HG03558 (cell line): ENCODE measurements around the gene AGAP9.
"Not testable (repeated sequence)": the region's sequence is repeated elsewhere in the genome, so short reads cannot be mapped to it uniquely, and the experiment has no call there.

ENCODE experiments used
- ATAC-seq: cut with Tn5 transposase; IDR thresholded peaks from one replicate; pipeline ENCODE4 v1.9.1; 2021; ENCODE audit warnings: moderate number of reproducible peaks; ENCODE audit not compliant: unreplicated experiment; ENCODE audit errors: extremely low read depth

Gene AGAP9

GRCh38 chr10:47523475-47523874 lies at the start of gene AGAP9:
Gene AGAP9, minus strand, starts transcription at chr10:47523638. Its CDS starts 112 bp downstream, at chr10:47523526.
- not testable (repeated sequence) for ATAC-seq

DNA sequence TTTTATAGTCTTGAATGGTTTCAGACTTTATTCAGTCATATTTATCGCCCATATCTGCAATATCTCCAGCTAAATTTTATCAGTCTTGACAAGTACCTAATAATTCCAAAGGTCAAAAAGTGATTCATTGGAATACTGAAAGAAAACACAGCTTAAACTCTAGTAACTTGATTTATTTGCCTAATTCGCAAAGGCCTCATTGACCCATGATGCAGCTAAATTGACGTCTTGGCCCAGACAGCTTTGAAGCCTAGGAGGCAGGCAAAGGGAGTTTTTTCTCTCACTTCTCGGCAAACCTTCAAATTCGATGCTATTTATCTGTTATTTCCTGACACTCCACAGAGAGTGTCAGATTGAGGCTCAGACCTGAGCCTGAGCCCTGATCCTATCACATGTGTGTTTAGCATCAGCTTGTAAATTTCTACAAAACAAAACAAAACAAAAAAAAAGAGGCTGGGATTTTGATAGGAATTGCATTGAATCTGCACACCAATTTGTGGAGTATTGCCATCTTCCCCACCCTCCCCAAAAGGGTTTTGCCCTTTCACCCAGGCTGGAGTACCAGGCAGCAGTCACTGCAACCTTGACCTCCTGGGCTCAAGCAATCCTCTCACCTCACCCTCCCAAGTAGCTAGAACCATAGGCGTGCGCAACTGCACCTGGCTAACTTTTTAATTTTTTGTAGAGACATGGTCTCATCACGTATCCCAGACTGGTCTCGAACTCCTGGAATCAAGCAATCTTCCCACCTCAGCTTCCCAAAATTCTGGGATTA lies 47.9 kb upstream of the AGAP9 start:
- not testable (repeated sequence) for ATAC-seq

GRCh38 chr10:47566757-47567156 lies 43.3 kb upstream of the AGAP9 start:
- ATAC-seq: not testable (repeated sequence)

- ATAC-seq: not testable (repeated sequence)
These were observed 42.8 kb upstream of the AGAP9 start for GRCh38 chr10:47566108-47566699.

GRCh38 chr10:47565517-47565920 lies 42.1 kb upstream of the AGAP9 start:
- ATAC-seq: not testable (repeated sequence)

- not testable (repeated sequence) for ATAC-seq
These were observed 41.5 kb upstream of the AGAP9 start for GRCh38 chr10:47564953-47565352.

DNA sequence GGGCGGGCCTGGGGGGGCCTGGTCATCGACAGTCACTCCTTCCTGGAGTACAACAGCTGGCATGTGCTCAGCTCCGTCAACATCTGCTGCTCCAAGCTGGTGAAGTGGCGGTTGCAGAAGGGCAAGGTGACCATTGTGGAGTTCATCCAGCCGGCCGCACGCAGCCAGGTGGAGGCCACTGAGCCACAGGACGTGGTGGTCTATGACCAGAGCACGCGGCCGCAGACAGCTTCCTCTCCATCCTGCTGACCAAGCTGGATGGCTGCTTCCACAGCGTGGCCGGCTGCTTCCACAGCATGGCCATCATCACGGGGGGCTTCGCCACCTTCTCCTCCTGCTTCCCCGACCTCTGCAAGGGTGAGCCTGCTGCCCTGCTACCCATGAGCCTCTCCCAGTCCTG lies 40.9 kb upstream of the AGAP9 start:
- ATAC-seq: not testable (repeated sequence)

GRCh38 chr10:47560452-47560851 lies 37.0 kb upstream of the AGAP9 start:
- not testable (repeated sequence) for ATAC-seq

GRCh38 chr10:47559718-47560308 lies 36.4 kb upstream of the AGAP9 start:
- not testable (repeated sequence) for ATAC-seq

- ATAC-seq: not testable (repeated sequence)
These were observed 34.7 kb upstream of the AGAP9 start for GRCh38 chr10:47558109-47558508.

DNA sequence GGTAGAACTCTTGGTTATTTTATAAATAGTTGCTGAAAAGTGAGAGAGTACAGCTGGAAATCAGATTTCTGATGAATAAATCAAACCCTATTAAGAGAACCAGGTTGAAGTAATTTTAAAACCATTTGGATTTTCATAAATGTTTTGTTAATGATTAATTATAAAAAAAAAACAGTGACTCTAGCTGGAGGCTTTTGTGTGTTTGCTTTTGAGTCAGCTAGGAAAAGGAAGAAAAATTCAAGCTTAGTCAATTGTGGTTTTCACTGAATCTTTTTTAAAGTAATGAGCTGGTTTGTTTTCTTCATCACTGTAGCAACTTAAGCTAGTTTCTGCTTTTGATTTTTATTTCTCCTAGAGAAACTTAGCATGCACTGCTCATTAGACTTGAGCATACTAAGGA lies 34.2 kb upstream of the AGAP9 start:
- ATAC-seq: not testable (repeated sequence)

GRCh38 chr10:47555334-47555733 lies 31.9 kb upstream of the AGAP9 start:
- not testable (repeated sequence) for ATAC-seq

- not testable (repeated sequence) for ATAC-seq
These were observed 31.1 kb upstream of the AGAP9 start for GRCh38 chr10:47554552-47554951.

GRCh38 chr10:47553860-47554247 lies 30.4 kb upstream of the AGAP9 start:
- not testable (repeated sequence) for ATAC-seq

- ATAC-seq: peak; percentile 64
These were observed 29.9 kb upstream of the AGAP9 start for GRCh38 chr10:47553214-47553859.

GRCh38 chr10:47552719-47553118 lies 29.3 kb upstream of the AGAP9 start:
- ATAC-seq: peak; percentile 47

DNA sequence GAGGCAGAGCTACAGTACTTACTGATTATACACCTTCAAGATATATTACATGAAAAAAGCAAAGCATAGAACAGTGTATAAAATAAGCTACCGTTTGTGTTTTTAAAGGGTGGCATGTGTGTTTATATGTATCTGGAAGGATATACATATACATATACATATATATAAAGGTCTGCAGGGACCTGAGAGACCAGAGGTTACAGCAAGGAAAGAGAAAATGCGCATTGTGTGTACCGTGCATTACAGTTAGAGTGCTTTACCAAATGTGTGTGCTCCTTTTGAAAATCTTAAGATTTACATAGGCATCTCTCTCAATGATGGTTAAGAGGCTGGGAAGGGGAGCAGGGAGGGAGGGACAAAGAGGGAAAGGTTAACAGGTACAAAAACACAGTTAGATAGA lies 23.8 kb upstream of the AGAP9 start:
- ATAC-seq: not testable (repeated sequence)

- ATAC-seq: not testable (repeated sequence)
These were observed 13.0 kb upstream of the AGAP9 start for GRCh38 chr10:47536430-47536829.

DNA sequence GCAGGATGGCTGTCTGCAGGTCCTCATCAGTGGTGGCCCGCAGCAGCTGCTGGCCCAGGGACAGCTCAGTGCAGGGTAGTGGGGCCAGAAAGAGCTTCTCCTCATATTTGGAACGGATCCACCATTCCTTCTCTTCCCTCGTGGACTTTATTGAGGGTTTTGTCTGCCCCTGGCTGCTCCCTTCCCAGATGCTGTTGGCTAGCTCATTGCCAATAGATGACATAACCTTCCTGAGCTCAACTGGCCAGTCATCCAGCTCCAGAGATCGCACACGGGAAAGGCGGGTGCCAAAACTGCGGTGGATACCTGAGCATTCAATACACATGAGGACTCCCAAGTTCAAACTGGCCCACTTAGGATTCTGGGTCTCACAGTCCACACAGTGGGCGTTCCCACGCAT lies 21.1 kb downstream of the AGAP9 start:
- ATAC-seq: not testable (repeated sequence)

GRCh38 chr10:47494226-47494625 lies 29.2 kb downstream of the AGAP9 start:
- ATAC-seq: not testable (repeated sequence)

GRCh38 chr10:47491600-47491999 lies 31.8 kb downstream of the AGAP9 start, which contains the start of gene FAM25G:
Gene FAM25G, minus strand, starts transcription at chr10:47491700. Its CDS starts 26 bp downstream, at chr10:47491674.
- not testable (repeated sequence) for ATAC-seq
